Lower lobe of right lung (tissue), 2 donors: ENCODE results near the gene ANXA10. TPM values are rescaled to one million over a fixed set of nuclear protein-coding genes. Genes with fewer than 3 reads are reported as not detected.

ENCODE experiments used
- ATAC-seq, 2 donors: fragments of 200-7000 bp; cut with Tn5 transposase; one replicate each; pipeline ENCODE4 v1.9.1; 2020 to 2022; ENCODE audit warnings: mild to moderate bottlenecking in 2 of 2, moderate library complexity in 2 of 2
- DNase-seq: peaks from one replicate; pipeline ENCODE4 v3.0.0-alpha.2; 2020
- H3K27ac ChIP-seq: fragments of 200-600 bp; one replicate; pipeline ENCODE4 v1.8.0; 2022
- H3K27me3 ChIP-seq: fragments of 200-600 bp; one replicate; pipeline ENCODE4 v1.8.0; 2022; ENCODE audit warnings: low read depth
- H3K36me3 ChIP-seq: fragments of 200-600 bp; one replicate; pipeline ENCODE4 v1.8.0; 2022; ENCODE audit warnings: mild to moderate bottlenecking
- H3K4me1 ChIP-seq: fragments of 200-600 bp; one replicate; pipeline ENCODE4 v1.8.0; 2022
- H3K4me3 ChIP-seq: fragments of 200-600 bp; one replicate; pipeline ENCODE4 v1.8.0; 2022; ENCODE audit warnings: mild to moderate bottlenecking
- H3K9me3 ChIP-seq: fragments of 200-600 bp; one replicate; pipeline ENCODE4 v1.8.0; 2022
- CTCF ChIP-seq: fragments of 200-600 bp; IDR thresholded peaks from one replicate; pipeline ENCODE4 v1.8.0; 2022; ENCODE audit warnings: antibody characterized with exemption, mild to moderate bottlenecking
- intact Hi-C: fragments of 100-400 bp; cut with DNase I; formaldehyde crosslinking; loops from one replicate; pipeline ENCODE4 v1.11.0; 2022
- total RNA-seq: library from RNA; stranded (reverse); fragmentation: NEBNext Ultra II Directional; extraction: Animal tissue kit (Norgen Biotek cat#: 25700); gene quantifications from one replicate; pipeline ENCODE4 v1.2.1, GENCODE V29; 2021
- donor health status: DM: no; HTN: yes; CAD: no; lungs with severe emphysema.

Gene ANXA10
- total RNA-seq, 1 donor from 2014 or later = not detected

- no peak overlapping the region for H3K4me3 ChIP-seq
- no peak for TF ChIP-seq CTCF
- no peaks in the 10 kb centered on the region for H3K36me3 ChIP-seq
- DNase-seq (no peak), ATAC-seq (no peak)
- H3K9me3 ChIP-seq = no peaks in the 10 kb centered on the region
- no peak overlapping the region for H3K27ac ChIP-seq
- H3K4me1 ChIP-seq = no peaks in the 10 kb centered on the region
- H3K27me3 ChIP-seq = no peaks in the 10 kb centered on the region
- intact Hi-C loops = no loop called here
These were observed 58.2 kb downstream of the ANXA10 start for GRCh38 chr4:168150420-168151050.

- no peak overlapping the region for H3K4me3 ChIP-seq
- H3K27ac ChIP-seq = no peak overlapping the region
- DNase-seq (no peak), ATAC-seq (no peak)
- no peaks in the 10 kb centered on the region for H3K27me3 ChIP-seq
- H3K9me3 ChIP-seq = no peaks in the 10 kb centered on the region
- H3K4me1 ChIP-seq = no peaks in the 10 kb centered on the region
- no peaks in the 10 kb centered on the region for H3K36me3 ChIP-seq
- intact Hi-C loops = no loop called here
- no peak for TF ChIP-seq CTCF
These were observed 59.0 kb downstream of the ANXA10 start for GRCh38 chr4:168151327-168151726.

- no peak for DNase-seq
- Histone ChIP-seq H3K4me3 (no peak overlapping the region), H3K27ac (no peak overlapping the region), H3K27me3 (no peaks in the 10 kb centered on the region), H3K9me3 (no peaks in the 10 kb centered on the region), H3K4me1 (no peaks in the 10 kb centered on the region), H3K36me3 (no peaks in the 10 kb centered on the region)
- ATAC-seq = no peak
- no peak for TF ChIP-seq CTCF
- intact Hi-C loops = no loop called here
These were observed 60.6 kb downstream of the ANXA10 start for GRCh38 chr4:168152837-168153500.

- ATAC-seq (peak; percentile 83 to 84), DNase-seq (peak; percentile 87)
- H3K27me3 ChIP-seq = no peaks in the 10 kb centered on the region
- no peak overlapping the region for H3K27ac ChIP-seq
- intact Hi-C loops = no loop called here
- peaks cover under 1% of the 10 kb centered on the region for H3K9me3 ChIP-seq
- H3K4me1 ChIP-seq = no peaks in the 10 kb centered on the region
- TF ChIP-seq CTCF = peak; percentile 59
- peak overlapping the region; percentile 37 for H3K4me3 ChIP-seq
- H3K36me3 ChIP-seq = no peaks in the 10 kb centered on the region
These were observed 61.5 kb downstream of the ANXA10 start for GRCh38 chr4:168153596-168154440.

GRCh38 chr4:168154546-168155277 is 62.4 kb downstream of the ANXA10 start:
- H3K4me3 ChIP-seq = no peak overlapping the region
- intact Hi-C loops = no loop called here
- no peaks in the 10 kb centered on the region for H3K27me3 ChIP-seq
- DNase-seq = no peak
- ATAC-seq = no peak
- no peaks in the 10 kb centered on the region for H3K4me1 ChIP-seq
- no peaks in the 10 kb centered on the region for H3K36me3 ChIP-seq
- peaks cover 5% of the 10 kb centered on the region for H3K9me3 ChIP-seq
- no peak overlapping the region for H3K27ac ChIP-seq
- TF ChIP-seq CTCF = no peak
